ENCODE results near the gene TMEM239.

The TMEM239 gene

DNA sequence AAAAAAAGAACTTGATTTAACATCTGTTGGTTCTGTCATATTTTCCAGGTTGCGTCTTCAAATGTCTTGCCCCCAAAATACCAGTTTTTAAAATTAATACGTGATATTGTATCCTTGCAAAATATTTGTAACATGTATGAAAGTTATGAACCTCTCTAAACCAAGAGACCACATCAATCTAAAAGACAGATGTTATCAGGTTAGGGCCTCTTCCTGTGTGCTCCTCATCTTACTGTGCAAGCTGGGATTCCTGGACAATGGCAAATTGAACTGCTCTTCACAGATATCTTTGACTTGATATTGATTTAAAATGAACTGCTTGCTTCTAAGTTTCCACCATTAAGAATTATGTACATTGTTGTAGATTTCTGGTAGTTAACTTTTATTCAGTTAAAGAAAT is 9.6 kb downstream of the TMEM239 start:
- TF ChIP-seq GATA3 (IDR thresholded peaks at IDR 0.05; ENCODE audit: low read depth, low read length) (no peak), GATA2 (IDR thresholded peaks at IDR 0.05; ENCODE audit: low read depth, low read length) (no peak)

DNA sequence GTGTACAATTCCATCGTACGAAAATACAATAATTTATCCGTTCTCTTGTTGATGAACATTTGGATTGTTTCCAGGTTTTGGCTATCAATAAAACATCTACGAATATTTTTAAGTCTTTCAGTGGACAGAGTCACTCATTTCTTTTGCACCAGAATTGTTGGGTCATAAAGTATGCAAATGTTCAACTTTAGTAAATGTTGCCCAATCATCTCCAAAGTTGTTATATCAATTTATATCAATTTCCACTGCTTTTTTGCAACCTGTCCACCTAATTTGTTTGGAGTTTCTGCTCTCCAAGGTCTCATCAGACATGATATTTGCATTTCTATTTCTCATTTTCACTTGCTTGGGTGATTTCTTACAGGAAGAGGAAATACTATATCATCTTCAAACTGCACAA is 10.5 kb downstream of the TMEM239 start:
- no peak for TF ChIP-seq GATA2 (IDR thresholded peaks at IDR 0.05; ENCODE audit: low read depth, low read length)
- TF ChIP-seq GATA3 (IDR thresholded peaks at IDR 0.05; ENCODE audit: low read depth, low read length): no peak

DNA sequence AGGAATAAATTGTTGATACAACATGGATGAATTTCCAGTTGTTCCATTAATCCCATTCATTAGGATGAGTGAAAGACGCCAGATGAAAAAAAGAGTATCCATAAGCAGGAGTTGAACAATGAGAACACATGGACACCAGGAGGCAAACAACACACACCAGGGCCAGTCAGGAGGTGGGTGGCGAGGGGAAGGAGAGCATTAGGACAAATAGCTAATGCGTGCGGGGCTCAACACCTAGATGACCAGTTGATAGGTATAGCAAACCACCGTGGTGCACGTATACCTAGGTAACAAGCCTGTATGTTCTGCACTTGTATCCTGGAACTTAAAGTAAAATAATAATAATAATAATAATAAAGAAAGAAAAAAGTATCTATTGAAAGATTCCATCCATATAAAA is 13.2 kb downstream of the TMEM239 start:
- TF ChIP-seq GATA2 (IDR thresholded peaks at IDR 0.05; ENCODE audit: low read depth, low read length): no peak
- no peak for TF ChIP-seq GATA3 (IDR thresholded peaks at IDR 0.05; ENCODE audit: low read depth, low read length)

DNA sequence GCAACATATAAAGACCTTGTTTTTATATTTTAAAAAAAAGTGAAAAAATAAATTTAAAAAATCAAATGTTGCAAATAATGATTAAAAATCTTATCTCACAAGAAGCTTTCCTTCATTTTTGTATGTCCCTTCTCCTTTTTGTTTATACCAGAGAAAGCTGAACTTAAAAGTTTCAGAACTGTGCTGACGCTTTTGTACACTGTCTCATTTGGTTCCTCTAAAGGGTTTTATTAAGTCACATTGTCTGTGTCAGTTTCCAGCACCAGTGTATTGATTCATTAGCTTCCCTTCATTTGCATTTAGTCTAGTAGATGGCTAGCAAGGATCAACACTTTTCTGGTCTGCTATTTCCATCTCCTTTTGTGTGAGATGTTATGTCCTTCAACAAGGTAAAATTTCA is 17.6 kb downstream of the TMEM239 start:
- no peak for TF ChIP-seq GATA3 (IDR thresholded peaks at IDR 0.05; ENCODE audit: low read depth, low read length)
- TF ChIP-seq GATA2 (IDR thresholded peaks at IDR 0.05; ENCODE audit: low read depth, low read length): no peak

DNA sequence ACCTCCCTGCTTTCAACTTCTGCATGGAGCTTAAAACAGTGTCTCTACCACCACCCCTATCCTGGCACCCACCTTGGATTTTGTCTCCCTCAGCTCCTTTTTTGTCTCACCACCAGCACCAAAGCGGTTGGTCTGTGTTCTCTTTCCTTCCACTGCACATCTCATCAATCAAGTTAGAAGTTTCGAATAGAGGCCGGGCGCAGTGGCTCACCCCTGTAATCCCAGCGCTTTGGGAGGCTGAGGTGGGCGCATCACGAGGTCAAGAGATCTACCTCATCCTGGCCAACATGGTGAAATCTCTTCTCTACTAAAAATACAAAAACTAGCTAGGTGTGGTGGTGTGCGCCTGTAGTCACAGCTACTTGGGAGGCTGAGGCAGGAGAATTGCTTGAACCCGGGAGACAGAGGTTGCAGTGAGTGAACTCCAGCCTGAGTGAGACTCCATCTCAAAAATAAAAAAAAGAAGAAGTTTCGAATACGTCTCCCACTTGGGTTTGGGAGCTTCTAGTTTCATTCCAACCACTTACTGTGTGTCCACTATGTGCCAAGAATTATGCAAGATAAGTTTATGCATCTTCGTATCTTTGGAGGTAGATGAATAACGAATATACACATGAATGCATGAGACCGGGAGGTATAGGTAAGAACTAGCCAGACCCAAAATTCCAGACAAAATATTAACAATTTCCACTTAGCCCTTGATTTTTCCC is 18.4 kb downstream of the TMEM239 start:
- no peak for TF ChIP-seq GATA2 (IDR thresholded peaks at IDR 0.05; ENCODE audit: low read depth, low read length)
- no peak for TF ChIP-seq GATA3 (IDR thresholded peaks at IDR 0.05; ENCODE audit: low read depth, low read length)

DNA sequence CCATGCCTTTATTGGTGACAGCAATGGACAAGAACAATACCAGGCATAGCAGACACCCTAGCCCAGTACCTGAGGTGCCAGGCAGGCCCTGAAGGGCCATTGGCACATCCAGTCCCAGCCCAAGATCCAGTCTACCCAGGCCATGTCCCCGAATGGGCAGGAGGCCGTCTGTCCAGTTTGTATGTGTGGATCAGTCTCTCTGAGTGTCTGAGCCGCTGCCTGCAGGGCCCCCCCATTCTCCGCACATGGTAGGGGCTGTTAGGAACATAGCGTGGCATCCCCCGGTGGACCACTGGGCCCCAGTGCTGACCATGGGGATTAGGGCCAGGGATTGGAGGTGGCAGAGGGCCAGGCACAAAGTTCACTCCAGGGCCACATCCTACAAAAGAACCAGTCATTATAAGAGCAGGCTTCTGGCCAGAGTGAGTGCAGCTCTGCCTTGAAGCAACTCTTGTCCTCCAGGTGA is 19.2 kb downstream of the TMEM239 start:
- TF ChIP-seq GATA2 (IDR thresholded peaks at IDR 0.05; ENCODE audit: low read depth, low read length) (no peak), GATA3 (IDR thresholded peaks at IDR 0.05; ENCODE audit: low read depth, low read length) (no peak)

DNA sequence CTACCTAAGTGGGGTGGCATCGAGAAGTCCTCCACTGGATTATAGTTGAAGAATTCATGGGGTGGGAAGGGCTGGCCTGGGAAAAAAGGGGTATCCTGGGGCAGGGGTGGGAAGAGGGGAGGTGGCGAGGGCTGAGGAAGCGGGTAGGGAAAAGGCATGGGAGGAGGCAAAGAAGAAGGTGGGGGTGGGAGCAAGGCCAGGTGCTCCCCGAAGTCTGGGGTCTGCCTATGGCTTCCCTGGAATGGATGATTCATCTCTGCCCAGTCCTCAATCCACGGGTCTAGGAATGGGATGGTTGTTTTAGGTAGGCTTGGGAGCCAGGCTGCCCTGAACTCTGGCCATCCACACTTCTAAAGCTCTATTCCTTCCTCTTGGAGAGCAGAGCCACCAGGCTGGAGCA is 19.9 kb downstream of the TMEM239 start:
- TF ChIP-seq GATA2 (IDR thresholded peaks at IDR 0.05; ENCODE audit: low read depth, low read length): no peak
- no peak for TF ChIP-seq GATA3 (IDR thresholded peaks at IDR 0.05; ENCODE audit: low read depth, low read length)

DNA sequence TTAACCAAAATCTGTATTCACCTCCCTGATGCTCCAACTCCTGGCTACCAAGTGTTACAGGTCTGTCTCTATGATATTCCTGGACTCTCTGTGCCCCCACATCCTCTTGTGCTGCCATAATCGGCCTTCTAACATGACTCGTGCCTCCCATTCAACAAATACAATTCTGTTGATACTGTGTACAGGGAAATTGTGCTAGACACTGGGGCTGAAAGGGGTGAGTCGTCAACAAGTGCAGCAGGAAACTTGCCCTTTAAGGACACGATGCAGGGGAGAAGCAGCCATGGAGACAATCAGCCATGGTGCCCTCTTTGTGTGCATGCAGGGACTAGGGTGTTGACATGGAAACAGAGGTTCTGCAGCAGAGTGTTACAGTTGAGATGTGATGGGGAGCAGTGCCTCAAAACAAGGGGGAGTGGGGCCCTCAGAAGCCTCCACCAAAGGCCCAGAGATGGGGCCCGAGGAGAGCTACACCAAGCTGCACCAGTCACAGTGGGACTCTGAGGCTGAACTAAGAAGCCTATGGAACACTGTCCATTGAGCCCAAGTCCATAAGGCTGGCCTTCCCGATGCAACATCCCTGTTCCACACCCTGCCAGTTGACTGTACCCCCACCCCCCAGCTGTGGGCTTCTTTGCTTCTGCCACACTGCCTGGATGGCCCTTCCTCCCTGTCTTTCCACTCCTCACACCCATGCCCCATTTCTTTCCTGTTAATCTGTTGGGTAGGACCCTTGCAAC is 21.2 kb downstream of the TMEM239 start:
- TF ChIP-seq GATA2 (IDR thresholded peaks at IDR 0.05; ENCODE audit: low read depth, low read length) (no peak), GATA3 (IDR thresholded peaks at IDR 0.05; ENCODE audit: low read depth, low read length) (no peak)

DNA sequence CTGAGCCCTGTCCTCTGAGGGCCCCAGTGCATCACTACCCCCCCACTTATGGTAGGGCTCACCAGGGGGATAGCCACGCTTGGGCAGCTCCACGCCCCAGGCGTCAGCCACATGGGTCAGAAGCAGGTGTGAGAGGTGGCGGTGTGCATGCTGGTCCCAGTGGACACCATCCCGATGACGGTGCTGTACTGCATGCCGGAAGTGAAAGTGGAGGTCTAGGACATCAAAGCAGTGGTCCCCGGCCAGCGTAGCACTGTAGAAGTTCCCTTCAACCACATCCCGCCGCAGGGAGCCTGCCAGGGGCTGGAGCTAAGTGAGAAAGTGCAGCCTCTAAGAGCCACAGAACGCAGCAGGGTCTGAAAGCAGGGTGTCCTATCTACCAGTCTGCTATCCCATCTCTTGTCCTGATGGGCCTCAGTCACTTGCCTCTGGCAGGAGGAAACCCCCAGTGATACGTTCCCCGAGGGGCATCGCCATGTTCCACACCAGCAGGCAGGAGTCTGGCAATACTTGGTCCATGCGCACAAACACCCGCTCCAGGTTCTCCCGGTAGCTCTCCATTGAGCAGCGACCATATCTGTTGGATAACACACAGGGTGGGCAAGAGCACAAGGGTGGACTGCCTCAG is 22.1 kb downstream of the TMEM239 start:
- no peak for TF ChIP-seq GATA3 (IDR thresholded peaks at IDR 0.05; ENCODE audit: low read depth, low read length)
- TF ChIP-seq GATA2 (IDR thresholded peaks at IDR 0.05; ENCODE audit: low read depth, low read length): no peak

DNA sequence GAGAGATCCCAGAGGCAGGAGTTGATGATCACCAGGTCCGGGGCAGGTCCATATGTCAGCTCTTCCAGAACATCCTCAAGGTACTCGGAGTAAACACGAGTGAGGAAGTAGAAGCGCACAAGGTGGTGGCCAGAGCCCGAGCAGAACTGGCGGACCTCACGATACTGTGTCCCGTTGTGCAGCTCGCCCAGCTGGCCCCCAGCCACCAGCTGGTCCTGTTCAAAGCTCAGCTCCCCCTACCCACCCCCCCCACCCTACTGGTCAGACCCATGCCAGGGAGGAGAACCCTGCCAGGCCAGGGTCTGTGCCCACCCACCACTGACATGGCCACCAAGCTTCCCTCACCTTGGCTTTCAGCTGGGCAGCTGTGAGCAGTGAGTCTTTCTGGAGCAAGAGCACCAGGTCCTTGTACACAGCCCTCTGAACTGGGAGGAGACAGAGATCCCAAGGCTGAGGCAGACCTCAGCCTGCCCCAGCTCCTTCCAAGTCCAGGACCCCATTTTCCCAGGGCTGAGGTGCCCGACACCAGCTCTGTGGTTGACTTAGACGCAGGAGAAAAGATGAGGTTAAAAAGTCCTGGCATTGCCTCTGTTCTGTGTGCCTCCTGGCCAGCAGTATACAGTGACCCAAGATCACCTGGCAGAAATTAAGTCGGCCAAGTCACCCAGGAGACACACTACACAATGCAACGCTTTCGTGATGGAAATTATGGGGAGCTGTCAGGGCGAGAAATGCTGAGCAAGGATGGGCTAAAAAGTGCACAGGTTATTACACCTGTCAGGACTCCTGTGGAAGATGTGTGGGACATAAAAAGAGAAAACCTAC is 22.9 kb downstream of the TMEM239 start:
- TF ChIP-seq GATA2 (IDR thresholded peaks at IDR 0.05; ENCODE audit: low read depth, low read length) (no peak), GATA3 (IDR thresholded peaks at IDR 0.05; ENCODE audit: low read depth, low read length) (no peak)

DNA sequence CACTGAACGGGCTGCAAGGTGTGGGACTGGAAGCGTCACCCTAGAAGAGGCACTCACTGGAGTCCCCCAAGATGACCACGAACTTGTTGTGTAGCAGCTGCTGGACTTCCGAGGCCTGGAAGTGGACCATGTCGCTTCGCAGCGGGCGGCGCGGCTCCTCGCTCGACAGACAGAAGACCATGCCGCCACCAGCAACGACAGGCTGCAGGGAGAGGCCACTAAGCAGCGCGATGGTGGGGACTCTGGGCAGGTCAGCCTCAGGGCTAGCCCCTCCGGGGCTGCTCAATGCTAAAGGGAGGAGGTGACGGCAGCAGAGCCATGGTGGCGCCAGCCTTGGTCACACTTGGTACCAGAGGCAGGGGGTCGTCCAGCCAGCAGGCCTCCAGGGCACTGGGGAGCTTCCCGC is 23.6 kb downstream of the TMEM239 start:
- TF ChIP-seq GATA3 (IDR thresholded peaks at IDR 0.05; ENCODE audit: low read depth, low read length) (no peak), GATA2 (IDR thresholded peaks at IDR 0.05; ENCODE audit: low read depth, low read length) (no peak)

DNA sequence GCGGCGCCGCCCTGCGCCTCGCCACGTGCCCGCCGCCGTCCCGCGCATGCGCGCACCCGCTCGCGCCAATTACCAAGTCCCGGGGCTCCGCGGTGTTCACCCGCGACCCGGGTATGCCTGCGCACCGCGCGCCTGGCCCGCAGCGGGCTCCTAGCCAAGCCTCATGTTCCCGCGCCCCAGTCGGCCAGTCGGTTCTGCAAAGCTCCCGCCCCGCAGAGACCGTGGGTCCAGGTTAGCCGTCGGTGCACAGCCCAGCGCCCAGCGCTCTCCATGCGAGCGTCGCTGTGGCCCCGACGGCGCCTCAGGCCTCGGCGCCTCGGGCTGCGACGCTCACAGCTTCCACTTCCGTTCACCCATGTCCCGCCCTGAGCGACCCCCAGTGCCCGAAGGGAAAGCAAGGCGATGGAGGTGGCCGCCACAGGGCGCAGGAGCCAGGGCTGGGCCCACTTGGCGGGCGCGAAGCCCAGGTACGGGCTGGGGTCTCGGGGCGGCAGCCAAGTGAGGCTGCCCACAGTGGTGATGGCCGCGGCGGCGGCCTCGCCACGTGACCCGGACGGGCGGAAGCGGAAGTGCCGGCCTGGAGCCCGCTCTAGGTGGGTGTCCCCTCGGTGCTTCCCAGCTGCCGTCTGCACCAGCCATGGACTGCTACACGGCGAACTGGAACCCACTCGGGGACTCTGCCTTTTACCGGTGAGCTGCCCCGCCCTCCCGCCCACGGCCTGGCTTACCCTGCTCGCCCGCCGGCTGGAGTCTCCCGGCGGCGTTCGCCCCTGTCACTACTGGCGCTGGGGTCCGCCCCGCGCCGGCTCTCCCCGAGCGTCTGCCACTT is 24.2 kb downstream of the TMEM239 start, which contains the start of the genes PCED1A and VPS16:
PCED1A (minus strand) TSS at position 518 of the 829 bp plus-strand sequence. CDS start 743 bp downstream, outside the sequence.
VPS16 (plus strand) TSS at position 608 of the 829 bp plus-strand sequence; CDS start at position 638, 30 bp downstream.
- TF ChIP-seq GATA2 (IDR thresholded peaks at IDR 0.05; ENCODE audit: low read depth, low read length): no peak
- TF ChIP-seq GATA3 (IDR thresholded peaks at IDR 0.05; ENCODE audit: low read depth, low read length): no peak
